Naive B cell (primary cell): ENCODE measurements around the gene AOC3. TPM values are rescaled to one million over a fixed set of nuclear protein-coding genes. Genes with fewer than 3 reads are reported as not detected.
"Not testable (repeated sequence)": the region's sequence is repeated elsewhere in the genome, so short reads cannot be mapped to it uniquely, and the experiment has no call there.

Experiments used
- ATAC-seq, 2 donors: fragments of 150-1000 bp; cut with Tn5 transposase; 2 replicates each; pipeline ENCODE4 v1.10.0; 2021; ENCODE audit warnings: low read depth in 2 of 2, mild to moderate bottlenecking in 2 of 2, moderate library complexity in 2 of 2
- DNase-seq: peaks from one replicate; pipeline ENCODE4 v3.0.0; 2022
- H3K27ac Mint-ChIP-seq, 6 donors: one replicate each; pipeline ENCODE4 v1.8.0; 2020 to 2022; ENCODE audit warnings: mild to moderate bottlenecking in 6 of 6, mixed read lengths in 6 of 6, moderate library complexity in 5 of 6, inconsistent platforms in 2 of 6
- H3K27me3 Mint-ChIP-seq, 3 donors: one replicate each; pipeline ENCODE4 v1.8.0; 2021 to 2022; ENCODE audit warnings: mixed read lengths in 3 of 3, mild to moderate bottlenecking in 1 of 3
- H3K36me3 Mint-ChIP-seq, 2 donors: one replicate each; pipeline ENCODE4 v1.8.0; 2020 to 2022; ENCODE audit warnings: mixed read lengths in 2 of 2, inconsistent platforms in 1 of 2, mild to moderate bottlenecking in 1 of 2
- H3K4me1 Mint-ChIP-seq, 3 donors: one replicate each; pipeline ENCODE4 v1.8.0; 2020 to 2022; ENCODE audit warnings: mixed read lengths in 3 of 3, inconsistent platforms in 1 of 3, mild to moderate bottlenecking in 1 of 3, moderate library complexity in 1 of 3
- H3K4me3 Mint-ChIP-seq, 8 donors: one replicate each; pipeline ENCODE4 v1.8.0; 2020 to 2022; ENCODE audit warnings: mild to moderate bottlenecking in 8 of 8, mixed read lengths in 8 of 8, moderate library complexity in 8 of 8, inconsistent platforms in 2 of 8
- H3K9me3 Mint-ChIP-seq, 7 donors: one replicate each; pipeline ENCODE4 v1.8.0; 2020 to 2022; ENCODE audit warnings: mixed read lengths in 7 of 7, mild to moderate bottlenecking in 5 of 7, inconsistent platforms in 2 of 7, moderate library complexity in 1 of 7
- polyA plus RNA-seq, 6 donors: library from polyadenylated mRNA; unstranded; fragments of 300-500 nt; fragmentation: Illumina TruSeq; gene quantifications; one replicate each; pipeline ENCODE4 v1.2.3, GENCODE V29; 2021; ENCODE audit warnings: low read depth in 6 of 6

Gene AOC3
- polyA plus RNA-seq, 6 donors from 2014 or later: not detected

DNA sequence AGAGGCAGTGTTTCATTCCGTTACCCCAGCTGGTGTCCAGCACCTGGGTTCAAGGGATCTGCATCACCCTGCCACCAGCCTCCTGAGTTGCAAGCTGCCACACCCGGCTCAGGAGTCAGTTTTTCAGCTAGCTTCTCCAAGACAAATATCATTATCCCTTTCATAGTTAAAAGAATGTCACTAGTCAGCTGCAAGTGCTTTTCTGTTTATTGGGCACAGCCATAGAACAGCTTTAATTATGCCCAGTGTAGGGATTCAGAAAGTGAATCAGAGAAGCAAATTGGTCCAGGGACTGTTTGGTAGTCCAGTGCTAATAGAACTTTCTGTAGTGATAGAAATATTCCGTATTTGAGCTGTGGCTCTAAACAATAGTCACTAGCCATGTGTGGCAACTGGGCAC is 2.9 kb upstream of the AOC3 start:
- Mint-ChIP-seq H3K27ac (no peak overlapping the region), H3K36me3 (peaks cover 0 to 4% of the 10 kb centered on the region in 2 donors), H3K9me3 (no peaks in the 10 kb centered on the region), H3K4me3 (no peak overlapping the region), H3K27me3 (no peaks in the 10 kb centered on the region), H3K4me1 (peaks cover 0 to 11% (median 7%) of the 10 kb centered on the region in 3 donors)
- ATAC-seq (no peak), DNase-seq (no peak)

GRCh38 chr17:42849031-42849430 is 2.0 kb upstream of the AOC3 start:
- DNase-seq (no peak), ATAC-seq (no peak)
- H3K36me3 Mint-ChIP-seq: no peaks in the 10 kb centered on the region
- H3K27me3 Mint-ChIP-seq: peaks cover 0 to 6% (median 0%) of the 10 kb centered on the region in 3 donors
- H3K27ac Mint-ChIP-seq: peak overlapping the region in 2 of 6 donors; percentile 15 to 33
- no peaks in the 10 kb centered on the region for H3K9me3 Mint-ChIP-seq
- peaks cover 3 to 7% (median 6%) of the 10 kb centered on the region in 3 donors for H3K4me1 Mint-ChIP-seq
- no peak overlapping the region for H3K4me3 Mint-ChIP-seq

- DNase-seq (no peak), ATAC-seq (no peak)
- H3K4me3 Mint-ChIP-seq: no peak overlapping the region
- peak overlapping the region in 2 of 6 donors; percentile 33 to 74 for H3K27ac Mint-ChIP-seq
- no peaks in the 10 kb centered on the region for H3K36me3 Mint-ChIP-seq
- peaks cover 0 to 6% (median 0%) of the 10 kb centered on the region in 3 donors for H3K27me3 Mint-ChIP-seq
- no peaks in the 10 kb centered on the region for H3K9me3 Mint-ChIP-seq
- H3K4me1 Mint-ChIP-seq: peaks cover 3 to 7% (median 6%) of the 10 kb centered on the region in 3 donors
These were observed 1.4 kb upstream of the AOC3 start for GRCh38 chr17:42849451-42850181.

- ATAC-seq, DNase-seq, H3K4me3 Mint-ChIP-seq, H3K36me3 Mint-ChIP-seq, H3K27me3 Mint-ChIP-seq, H3K4me1 Mint-ChIP-seq, H3K9me3 Mint-ChIP-seq: not testable (repeated sequence)
- H3K27ac Mint-ChIP-seq: peak overlapping the region in 2 of 6 donors; percentile 30 to 49
These were observed 607 bp downstream of the AOC3 start for GRCh38 chr17:42851371-42852240.

GRCh38 chr17:42852351-42852750 is 1.4 kb downstream of the AOC3 start:
- H3K36me3 Mint-ChIP-seq: no peaks in the 10 kb centered on the region
- H3K27ac Mint-ChIP-seq: no peak overlapping the region
- peaks cover 0 to 6% (median 6%) of the 10 kb centered on the region in 3 donors for H3K27me3 Mint-ChIP-seq
- ATAC-seq (no peak), DNase-seq (no peak)
- H3K9me3 Mint-ChIP-seq: no peaks in the 10 kb centered on the region
- no peak overlapping the region for H3K4me3 Mint-ChIP-seq
- peaks cover 0 to 3% (median under 1%) of the 10 kb centered on the region in 3 donors for H3K4me1 Mint-ChIP-seq

- no peaks in the 10 kb centered on the region for H3K9me3 Mint-ChIP-seq
- H3K4me1 Mint-ChIP-seq: peaks cover 0 to 3% (median 0%) of the 10 kb centered on the region in 3 donors
- DNase-seq (no peak), ATAC-seq (no peak)
- no peak overlapping the region for H3K27ac Mint-ChIP-seq
- peaks cover 0 to 6% (median 6%) of the 10 kb centered on the region in 3 donors for H3K27me3 Mint-ChIP-seq
- H3K36me3 Mint-ChIP-seq: no peaks in the 10 kb centered on the region
- H3K4me3 Mint-ChIP-seq: no peak overlapping the region
These were observed 2.0 kb downstream of the AOC3 start for GRCh38 chr17:42853004-42853403.

- DNase-seq (no peak), ATAC-seq (no peak)
- Mint-ChIP-seq H3K27ac (peak overlapping the region in 1 of 6 donors; percentile 25), H3K4me1 (peaks cover 0 to 3% (median 0%) of the 10 kb centered on the region in 3 donors), H3K4me3 (peak overlapping the region in 1 of 8 donors; percentile 38), H3K9me3 (no peaks in the 10 kb centered on the region), H3K36me3 (no peaks in the 10 kb centered on the region), H3K27me3 (peaks cover 0 to 6% (median 6%) of the 10 kb centered on the region in 3 donors)
These were observed 2.6 kb downstream of the AOC3 start for GRCh38 chr17:42853597-42853967.

GRCh38 chr17:42853968-42854790 is 3.2 kb downstream of the AOC3 start:
- ATAC-seq: no peak
- H3K27me3 Mint-ChIP-seq: peaks cover 0 to 6% (median 6%) of the 10 kb centered on the region in 3 donors
- H3K4me3 Mint-ChIP-seq: peak overlapping the region in 1 of 8 donors; percentile 38
- no peaks in the 10 kb centered on the region for H3K9me3 Mint-ChIP-seq
- peak overlapping the region in 1 of 6 donors; percentile 25 for H3K27ac Mint-ChIP-seq
- peaks cover 0 to 3% (median 0%) of the 10 kb centered on the region in 3 donors for H3K4me1 Mint-ChIP-seq
- no peak for DNase-seq
- no peaks in the 10 kb centered on the region for H3K36me3 Mint-ChIP-seq

DNA sequence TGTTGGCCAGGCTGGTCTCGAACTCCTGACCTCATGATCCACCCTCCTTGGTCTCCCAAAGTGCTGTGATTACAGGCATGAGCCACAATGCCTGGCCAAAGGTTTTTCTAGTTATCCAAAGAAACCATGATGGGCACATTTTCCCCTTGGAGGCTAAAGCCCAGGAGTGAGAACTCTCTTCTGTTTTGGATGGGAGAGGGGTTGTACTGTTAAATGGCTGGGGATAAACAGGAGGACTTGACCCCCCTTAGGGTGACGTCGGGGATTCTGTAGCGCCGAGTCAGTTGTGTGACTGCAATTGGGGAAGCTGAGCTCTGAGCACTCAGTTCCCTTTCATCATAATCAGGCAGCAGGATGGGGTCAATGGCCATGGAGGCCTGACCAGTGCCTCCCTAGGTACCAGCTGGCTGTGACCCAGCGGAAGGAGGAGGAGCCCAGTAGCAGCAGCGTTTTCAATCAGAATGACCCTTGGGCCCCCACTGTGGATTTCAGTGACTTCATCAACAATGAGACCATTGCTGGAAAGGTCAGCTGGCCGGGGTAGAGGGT is 4.1 kb downstream of the AOC3 start:
- ATAC-seq: no peak
- H3K9me3 Mint-ChIP-seq: no peaks in the 10 kb centered on the region

DNA sequence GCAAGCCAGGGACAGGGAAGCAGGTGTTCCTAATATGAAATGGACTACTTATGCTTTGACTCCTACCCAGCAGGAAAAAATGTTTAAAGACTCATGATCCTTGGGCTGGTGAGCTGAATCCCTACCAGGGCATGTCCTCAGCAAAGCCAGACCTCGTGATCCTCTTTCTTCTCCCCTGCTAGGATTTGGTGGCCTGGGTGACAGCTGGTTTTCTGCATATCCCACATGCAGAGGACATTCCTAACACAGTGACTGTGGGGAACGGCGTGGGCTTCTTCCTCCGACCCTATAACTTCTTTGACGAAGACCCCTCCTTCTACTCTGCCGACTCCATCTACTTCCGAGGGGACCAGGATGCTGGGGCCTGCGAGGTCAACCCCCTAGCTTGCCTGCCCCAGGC is 5.1 kb downstream of the AOC3 start:
- not testable (repeated sequence) for H3K27ac Mint-ChIP-seq, H3K36me3 Mint-ChIP-seq, H3K27me3 Mint-ChIP-seq, ATAC-seq, H3K4me3 Mint-ChIP-seq, DNase-seq, H3K9me3 Mint-ChIP-seq, H3K4me1 Mint-ChIP-seq

More for the DNA sequence above, 4.1 kb downstream of the AOC3 start:
- Mint-ChIP-seq H3K36me3 (no peaks in the 10 kb centered on the region), H3K4me1 (peaks cover 0 to 3% (median 0%) of the 10 kb centered on the region in 3 donors), H3K27me3 (peaks cover 0 to 6% (median 6%) of the 10 kb centered on the region in 3 donors), H3K4me3 (no peak overlapping the region), H3K27ac (no peak overlapping the region)
- DNase-seq: no peak

DNA sequence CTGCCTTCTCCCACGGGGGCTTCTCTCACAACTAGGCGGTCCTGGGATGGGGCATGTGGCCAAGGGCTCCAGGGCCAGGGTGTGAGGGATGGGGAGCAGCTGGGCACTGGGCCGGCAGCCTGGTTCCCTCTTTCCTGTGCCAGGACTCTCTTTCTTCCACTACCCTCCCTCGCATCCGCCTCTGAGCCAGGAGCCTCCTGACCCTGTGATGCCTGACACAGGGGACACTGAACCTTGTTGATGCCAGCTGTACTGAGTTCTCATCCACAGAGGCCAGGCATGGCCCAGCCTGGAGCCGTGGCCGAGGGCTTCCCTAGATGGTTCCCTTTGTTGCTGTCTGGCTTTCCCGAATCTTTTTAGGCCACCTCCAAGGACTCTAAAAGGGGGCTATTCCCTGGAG is 5.5 kb downstream of the AOC3 start:
- not testable (repeated sequence) for H3K4me1 Mint-ChIP-seq, DNase-seq, H3K36me3 Mint-ChIP-seq, H3K9me3 Mint-ChIP-seq, H3K27me3 Mint-ChIP-seq, ATAC-seq, H3K4me3 Mint-ChIP-seq
- H3K27ac Mint-ChIP-seq: peak overlapping the region in 1 of 6 donors; percentile 47

- no peaks in the 10 kb centered on the region for H3K36me3 Mint-ChIP-seq
- DNase-seq: no peak
- no peak for ATAC-seq
- peaks cover 0 to 3% (median 0%) of the 10 kb centered on the region in 3 donors for H3K4me1 Mint-ChIP-seq
- peaks cover 0 to 6% (median 6%) of the 10 kb centered on the region in 3 donors for H3K27me3 Mint-ChIP-seq
- no peak overlapping the region for H3K4me3 Mint-ChIP-seq
- no peak overlapping the region for H3K27ac Mint-ChIP-seq
- H3K9me3 Mint-ChIP-seq: no peaks in the 10 kb centered on the region
These were observed 6.4 kb downstream of the AOC3 start for GRCh38 chr17:42857389-42857788.

GRCh38 chr17:42865638-42866094 is 14.7 kb downstream of the AOC3 start:
- Mint-ChIP-seq H3K4me3 (peak overlapping the region in 1 of 8 donors; percentile 52), H3K36me3 (no peaks in the 10 kb centered on the region), H3K4me1 (no peaks in the 10 kb centered on the region), H3K27me3 (peaks cover 4 to 45% (median 33%) of the 10 kb centered on the region in 3 donors), H3K27ac (no peak overlapping the region), H3K9me3 (peaks cover 0 to 6% (median 2%) of the 10 kb centered on the region in 7 donors)
- DNase-seq: no peak
- no peak for ATAC-seq
